NB4 (cell line): Measurements from ENCODE around the gene ST8SIA6.

Source experiments
- DNase-seq: peaks from one replicate; pipeline ENCODE4 v3.0.0; 2010; ENCODE audit warnings: low read depth
- H3K4me3 ChIP-seq: one replicate; pipeline ENCODE4 v1.5.1; 2011; ENCODE audit warnings: mild to moderate bottlenecking, low read depth, low read length, moderate library complexity
- MYC ChIP-seq: IDR thresholded peaks from 2 replicates; pipeline ENCODE4 v1.6.1; 2011; ENCODE audit warnings: low read depth, low read length
- POLR2A ChIP-seq: IDR thresholded peaks from 2 replicates; pipeline ENCODE4 v1.6.1; 2011; ENCODE audit warnings: mild to moderate bottlenecking; ENCODE audit not compliant: insufficient read length; ENCODE audit errors: extremely low read depth
- TF ChIP-seq, protein P1 (sequence below): IDR thresholded peaks from one replicate; pipeline ENCODE4 v1.5.1; 2012; ENCODE audit warnings: low read depth, low read length
- TF ChIP-seq, protein P2 (sequence below): IDR thresholded peaks from 2 replicates; pipeline ENCODE4 v1.6.1; 2011; ENCODE audit warnings: low read depth, low read length

Gene ST8SIA6

DNA sequence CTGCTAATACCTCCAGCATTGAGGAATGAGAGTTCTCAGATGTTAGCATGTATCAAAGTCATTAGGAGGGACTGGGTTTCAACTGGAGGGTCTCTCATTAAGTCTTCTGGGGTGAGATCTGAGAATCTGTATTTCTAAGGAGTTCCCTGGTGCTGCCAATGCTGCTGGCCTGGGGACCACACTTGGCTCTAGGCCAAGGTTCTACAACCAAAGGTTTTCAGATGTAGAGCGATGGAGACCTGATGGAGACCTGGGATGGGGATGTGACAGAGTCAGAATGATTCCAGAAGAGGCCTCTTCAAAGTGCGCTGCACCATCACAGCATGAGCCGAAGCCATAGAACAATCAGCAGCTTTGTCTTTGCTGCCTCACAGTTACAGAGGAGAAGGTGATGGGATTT is 27.2 kb downstream of the ST8SIA6 start:
- H3K4me3 ChIP-seq, result no peak overlapping the region
- no peak for DNase-seq
- TF ChIP-seq MYC, result no peak
- TF ChIP-seq, protein P1, sequence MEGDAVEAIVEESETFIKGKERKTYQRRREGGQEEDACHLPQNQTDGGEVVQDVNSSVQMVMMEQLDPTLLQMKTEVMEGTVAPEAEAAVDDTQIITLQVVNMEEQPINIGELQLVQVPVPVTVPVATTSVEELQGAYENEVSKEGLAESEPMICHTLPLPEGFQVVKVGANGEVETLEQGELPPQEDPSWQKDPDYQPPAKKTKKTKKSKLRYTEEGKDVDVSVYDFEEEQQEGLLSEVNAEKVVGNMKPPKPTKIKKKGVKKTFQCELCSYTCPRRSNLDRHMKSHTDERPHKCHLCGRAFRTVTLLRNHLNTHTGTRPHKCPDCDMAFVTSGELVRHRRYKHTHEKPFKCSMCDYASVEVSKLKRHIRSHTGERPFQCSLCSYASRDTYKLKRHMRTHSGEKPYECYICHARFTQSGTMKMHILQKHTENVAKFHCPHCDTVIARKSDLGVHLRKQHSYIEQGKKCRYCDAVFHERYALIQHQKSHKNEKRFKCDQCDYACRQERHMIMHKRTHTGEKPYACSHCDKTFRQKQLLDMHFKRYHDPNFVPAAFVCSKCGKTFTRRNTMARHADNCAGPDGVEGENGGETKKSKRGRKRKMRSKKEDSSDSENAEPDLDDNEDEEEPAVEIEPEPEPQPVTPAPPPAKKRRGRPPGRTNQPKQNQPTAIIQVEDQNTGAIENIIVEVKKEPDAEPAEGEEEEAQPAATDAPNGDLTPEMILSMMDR, result no peak
- TF ChIP-seq POLR2A, result no peak
- TF ChIP-seq, protein P2, sequence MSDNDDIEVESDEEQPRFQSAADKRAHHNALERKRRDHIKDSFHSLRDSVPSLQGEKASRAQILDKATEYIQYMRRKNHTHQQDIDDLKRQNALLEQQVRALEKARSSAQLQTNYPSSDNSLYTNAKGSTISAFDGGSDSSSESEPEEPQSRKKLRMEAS, result no peak

DNA sequence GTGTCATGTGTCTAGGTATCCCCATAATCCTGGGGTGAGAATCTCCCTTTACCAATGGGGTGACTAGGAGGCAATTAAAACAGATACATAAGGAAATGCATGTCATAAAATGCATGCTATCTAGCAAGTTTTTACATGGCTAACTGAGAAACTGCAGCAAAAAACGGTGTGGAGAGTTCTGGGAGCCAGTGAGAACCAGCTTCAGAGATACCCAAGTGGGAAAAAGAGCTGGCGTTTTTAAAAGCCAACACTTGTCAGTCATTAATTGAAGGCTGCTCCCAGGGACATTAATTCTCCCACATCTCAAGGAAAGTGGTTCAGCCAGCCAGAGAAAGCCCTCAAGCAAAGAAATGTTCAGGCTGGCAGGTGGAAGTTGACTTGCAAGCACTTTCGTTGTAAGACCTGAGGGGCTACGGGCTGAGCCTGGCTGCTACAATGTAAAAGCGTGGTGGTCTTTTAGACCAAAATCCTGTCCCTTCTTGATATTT is 28.1 kb downstream of the ST8SIA6 start:
- TF ChIP-seq, protein P1, result no peak
- TF ChIP-seq POLR2A (no peak), MYC (no peak)
- TF ChIP-seq, protein P2, result no peak
- H3K4me3 ChIP-seq, result no peak overlapping the region
- DNase-seq, result no peak

DNA sequence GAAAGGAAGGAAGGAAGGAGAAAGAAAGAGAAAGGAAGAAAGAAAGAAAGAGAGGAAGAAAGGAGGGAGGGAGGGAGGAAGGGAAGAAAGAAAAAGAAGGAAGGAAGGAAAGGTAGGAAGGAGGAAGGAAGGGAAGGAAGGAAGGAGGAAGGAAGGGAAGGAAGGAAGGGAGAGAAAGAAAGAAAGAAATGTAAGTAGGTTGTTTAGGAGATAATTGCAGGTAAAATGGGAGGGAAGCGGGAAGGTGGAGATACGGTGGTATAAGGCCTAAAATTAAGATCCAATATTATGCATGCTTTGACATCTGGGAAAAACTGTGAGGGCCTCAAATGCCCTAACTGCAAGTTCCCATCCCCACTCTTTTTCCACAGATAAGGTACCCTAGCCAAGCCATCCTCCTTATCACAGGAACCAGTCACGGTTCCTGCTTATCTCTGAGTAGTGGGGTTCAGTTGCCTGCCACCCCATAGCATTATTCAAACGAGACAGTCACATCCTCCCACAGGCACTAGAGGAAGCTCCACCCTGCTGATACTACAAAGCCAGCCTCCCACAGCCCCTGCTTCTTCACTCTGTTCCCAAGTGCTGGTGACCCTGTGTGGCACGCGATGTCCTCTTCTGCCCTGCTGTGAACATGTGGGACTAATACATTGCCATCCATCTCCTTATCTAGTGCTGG is 28.7 kb downstream of the ST8SIA6 start:
- H3K4me3 ChIP-seq, result no peak overlapping the region
- DNase-seq, result no peak
- TF ChIP-seq, protein P1, result no peak
- TF ChIP-seq POLR2A (no peak), MYC (no peak)
- TF ChIP-seq, protein P2, result no peak

DNA sequence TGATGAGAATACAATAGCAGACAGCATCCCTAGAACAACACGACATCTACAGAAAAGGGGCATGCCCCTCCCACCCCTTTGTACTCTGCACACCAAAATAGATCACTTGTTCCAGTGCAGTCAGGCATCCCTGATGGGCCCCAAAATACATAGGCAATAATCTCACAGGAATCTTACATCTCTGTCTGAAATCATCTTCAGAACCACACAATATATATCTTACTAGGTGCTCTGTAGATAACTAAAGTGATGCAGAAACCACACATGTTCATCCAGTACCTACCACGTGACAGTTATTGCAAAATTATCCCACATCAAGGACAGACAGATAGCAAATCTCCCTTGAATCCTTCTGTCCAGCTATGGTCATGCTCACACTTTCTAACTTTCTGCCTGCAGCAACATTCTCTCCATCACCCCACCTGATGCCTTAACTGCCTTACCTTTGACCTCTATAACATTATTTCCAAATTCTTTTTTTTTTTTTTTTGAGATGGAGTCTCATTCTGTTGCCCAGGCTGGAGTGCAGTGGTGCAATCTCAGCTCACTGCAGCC is 30.7 kb downstream of the ST8SIA6 start:
- no peak overlapping the region for H3K4me3 ChIP-seq
- no peak for TF ChIP-seq POLR2A
- TF ChIP-seq, protein P2, result 0 out of 2 replicates have a peak, but pooled peaks have one; percentile 28
- TF ChIP-seq, protein P1, result no peak
- TF ChIP-seq MYC, result no peak
- DNase-seq, result no peak

DNA sequence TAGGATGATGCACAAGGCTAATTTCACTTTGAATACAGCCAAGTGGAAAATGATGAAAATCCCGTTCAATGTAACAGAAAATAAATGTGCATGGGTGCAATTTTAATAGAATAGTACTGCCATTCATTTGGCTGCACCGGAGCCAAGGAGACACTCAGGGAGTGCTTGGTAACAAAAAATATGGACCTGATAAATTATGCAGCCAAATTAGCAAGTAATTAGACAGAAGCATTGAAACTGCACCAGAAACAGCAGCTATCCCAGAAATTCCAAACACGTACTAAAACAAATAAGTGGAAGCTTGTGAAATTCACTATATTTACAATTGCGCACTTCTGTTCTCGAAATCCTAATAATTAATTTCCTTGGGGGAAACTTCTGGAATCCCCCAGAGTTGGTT is 31.5 kb downstream of the ST8SIA6 start:
- H3K4me3 ChIP-seq, result no peak overlapping the region
- TF ChIP-seq MYC, result no peak
- TF ChIP-seq, protein P2, result no peak
- no peak for TF ChIP-seq POLR2A
- TF ChIP-seq, protein P1, result no peak
- DNase-seq, result no peak
